H9 (cell line): ENCODE data around the gene GPR83. TPM values are rescaled to one million over a fixed set of nuclear protein-coding genes. Genes with fewer than 3 reads are reported as not detected.

ENCODE experiments used
- DNase-seq: peaks from one replicate; pipeline ENCODE4 v3.0.0-alpha.2; 2017
- H2AFZ ChIP-seq: one replicate; pipeline ENCODE4 v1.6.1; 2013; ENCODE audit warnings: mild to moderate bottlenecking, low read length, control low read depth, moderate library complexity
- H2AK5ac ChIP-seq: 2 replicates; pipeline ENCODE4 v1.6.1; 2013; ENCODE audit warnings: low read length, control low read depth, mixed read lengths; ENCODE audit not compliant: insufficient read length
- H2BK120ac ChIP-seq: one replicate; pipeline ENCODE4 v1.6.1; 2013; ENCODE audit warnings: low read depth, mild to moderate bottlenecking, low read length, control low read depth, inconsistent platforms; ENCODE audit not compliant: poor library complexity, severe bottlenecking
- H2BK12ac ChIP-seq: 2 replicates; pipeline ENCODE4 v1.6.1; 2013; ENCODE audit warnings: low read length, control low read depth, mixed read lengths, low read depth; ENCODE audit not compliant: insufficient read length
- H2BK15ac ChIP-seq: 2 replicates; pipeline ENCODE4 v1.6.1; 2013; ENCODE audit warnings: low read depth, low read length, control low read depth
- H2BK20ac ChIP-seq: one replicate; pipeline ENCODE4 v1.6.1; 2013; ENCODE audit warnings: low read depth, mild to moderate bottlenecking, low read length, control low read depth, inconsistent platforms; ENCODE audit not compliant: poor library complexity, severe bottlenecking
- H2BK5ac ChIP-seq: 2 replicates; pipeline ENCODE4 v1.6.1; 2013; ENCODE audit warnings: low read length, control low read depth, mixed read lengths; ENCODE audit not compliant: insufficient read length
- H3K14ac ChIP-seq: 2 replicates; pipeline ENCODE4 v1.6.1; 2013; ENCODE audit warnings: low read length, control low read depth; ENCODE audit not compliant: insufficient read depth
- H3K18ac ChIP-seq: 2 replicates; pipeline ENCODE4 v1.6.1; 2013; ENCODE audit warnings: low read depth, mild to moderate bottlenecking, mixed read lengths, low read length, control low read depth; ENCODE audit not compliant: insufficient read length
- H3K23ac ChIP-seq: 2 replicates; pipeline ENCODE4 v1.6.1; 2013; ENCODE audit warnings: low read length, control low read depth, mixed read lengths, low read depth; ENCODE audit not compliant: insufficient read length
- H3K23me2 ChIP-seq: 2 replicates; pipeline ENCODE4 v1.6.1; 2013; ENCODE audit warnings: low read depth, mild to moderate bottlenecking, mixed read lengths, low read length, control low read depth; ENCODE audit not compliant: insufficient read length, poor library complexity, severe bottlenecking
- H3K27ac ChIP-seq: 2 replicates; pipeline ENCODE4 v1.5.1; 2013; ENCODE audit warnings: low read length, control low read depth, mixed read lengths, low read depth; ENCODE audit not compliant: insufficient read length
- H3K27me3 ChIP-seq: 2 replicates; pipeline ENCODE4 v1.6.1; 2013; ENCODE audit warnings: low read length, control low read depth, inconsistent platforms; ENCODE audit not compliant: insufficient read depth
- H3K4ac ChIP-seq: 2 replicates; pipeline ENCODE4 v1.6.1; 2013; ENCODE audit warnings: low read depth, mild to moderate bottlenecking, control low read depth, inconsistent platforms, low read length, moderate library complexity
- H3K4me1 ChIP-seq: 2 replicates; pipeline ENCODE4 v1.6.1; 2013; ENCODE audit warnings: low read length, control low read depth, inconsistent platforms; ENCODE audit not compliant: insufficient read depth
- H3K4me2 ChIP-seq: 2 replicates; pipeline ENCODE4 v1.6.1; 2013; ENCODE audit warnings: low read length, control low read depth, mixed read lengths; ENCODE audit not compliant: insufficient read length, insufficient read depth
- H3K56ac ChIP-seq: 2 replicates; pipeline ENCODE4 v1.6.1; 2013; ENCODE audit warnings: low read depth, mild to moderate bottlenecking, mixed read lengths, low read length, control low read depth; ENCODE audit not compliant: insufficient read length
- H3K79me1 ChIP-seq: 2 replicates; pipeline ENCODE4 v1.6.1; 2013; ENCODE audit warnings: low read depth, mild to moderate bottlenecking, moderate library complexity, low read length, control low read depth, inconsistent platforms; ENCODE audit not compliant: insufficient read depth, poor library complexity, severe bottlenecking
- H3K79me2 ChIP-seq: 2 replicates; pipeline ENCODE4 v1.6.1; 2013; ENCODE audit warnings: low read length, control low read depth, inconsistent platforms; ENCODE audit not compliant: insufficient read depth
- H3K9ac ChIP-seq: 2 replicates; pipeline ENCODE4 v1.6.1; 2013; ENCODE audit warnings: low read length, control low read depth, mixed read lengths; ENCODE audit not compliant: insufficient read length; ENCODE audit errors: extremely low read depth
- H3K9me3 ChIP-seq: one replicate; pipeline ENCODE4 v1.6.1; 2013; ENCODE audit warnings: low read depth, low read length, inconsistent platforms; ENCODE audit not compliant: control insufficient read depth
- H3T11ph ChIP-seq: one replicate; pipeline ENCODE4 v1.6.1; 2013; ENCODE audit warnings: mild to moderate bottlenecking, low read length, control low read depth, inconsistent platforms
- H4K20me1 ChIP-seq: one replicate; pipeline ENCODE4 v1.6.1; 2013; ENCODE audit not compliant: control insufficient read depth, insufficient read length, insufficient read depth
- H4K5ac ChIP-seq: 2 replicates; pipeline ENCODE4 v1.6.1; 2013; ENCODE audit warnings: low read depth, mild to moderate bottlenecking, mixed read lengths, low read length, control low read depth; ENCODE audit not compliant: insufficient read length
- H4K8ac ChIP-seq: replicated peaks from 2 replicates; pipeline ENCODE4 v1.6.1; 2013; ENCODE audit warnings: low read length, control low read depth, mixed read lengths, low read depth; ENCODE audit not compliant: insufficient read length
- H4K91ac ChIP-seq: 2 replicates; pipeline ENCODE4 v1.6.1; 2013; ENCODE audit warnings: low read depth, mild to moderate bottlenecking, moderate library complexity, mixed read lengths, low read length, control low read depth; ENCODE audit not compliant: insufficient read length
- H3K27ac Mint-ChIP-seq, 3 experiments: 2 replicates in 2 of 3; 3 replicates in 1 of 3; pipeline ENCODE4 v1.8.0; 2020 to 2021; ENCODE audit warnings: mixed read lengths in 3 of 3, mild to moderate bottlenecking in 1 of 3, moderate library complexity in 1 of 3
- H3K27me3 Mint-ChIP-seq: 2 replicates; pipeline ENCODE4 v1.8.0; 2021; ENCODE audit warnings: low read depth, mild to moderate bottlenecking, moderate library complexity, mixed read lengths
- H3K36me3 Mint-ChIP-seq, 3 experiments: 2 replicates in 2 of 3; 3 replicates in 1 of 3; pipeline ENCODE4 v1.8.0; 2020 to 2021; ENCODE audit warnings: low read depth in 3 of 3, mixed read lengths in 3 of 3; ENCODE audit not compliant: insufficient read depth in 1 of 3
- H3K4me1 Mint-ChIP-seq, 2 experiments: 2 replicates each; pipeline ENCODE4 v1.8.0; 2020; ENCODE audit warnings: mixed read lengths in 2 of 2
- H3K4me3 Mint-ChIP-seq, 2 experiments: 2 replicates in 1 of 2; 3 replicates in 1 of 2; pipeline ENCODE4 v1.8.0; 2020 to 2021; ENCODE audit warnings: mild to moderate bottlenecking in 2 of 2, mixed read lengths in 2 of 2, moderate library complexity in 1 of 2
- H3K9me3 Mint-ChIP-seq, 2 experiments: 2 replicates in 1 of 2; 3 replicates in 1 of 2; pipeline ENCODE4 v1.8.0; 2020; ENCODE audit warnings: mild to moderate bottlenecking in 2 of 2, mixed read lengths in 2 of 2, moderate library complexity in 1 of 2
- CTCF ChIP-seq: fragments of 200-600 bp; sonication (generic); conservative IDR thresholded peaks from 3 replicates; pipeline ENCODE4 v1.8.0; 2021; ENCODE audit warnings: antibody characterized with exemption, mild to moderate bottlenecking
- WGBS: extraction: QIAGEN DNeasy Blood & Tissue Kit; methylation state at CpG from one replicate; pipeline ENCODE4 v1.1.7; 2013; ENCODE audit warnings: missing lambda C conversion rate, low lambda C conversion rate, mixed read lengths; ENCODE audit not compliant: insufficient read length; ENCODE audit errors: extremely low coverage; 5-methylcytosine and 5-hydroxymethylcytosine counted together
- total RNA-seq: library from RNA; stranded (reverse); gene quantifications from 2 replicates; pipeline ENCODE4 v1.2.1, GENCODE V29; 2021

GPR83 gene
- total RNA-seq, 1 experiment from 2014 or later = not detected

GRCh38 chr11:94400457-94400838, 771 bp downstream of the GPR83 start:
- H3K4me1 ChIP-seq = no peaks in the 10 kb centered on the region
- H2BK120ac ChIP-seq = no peak overlapping the region
- H2BK5ac ChIP-seq = no peak overlapping the region
- Mint-ChIP-seq H3K9me3 (no peaks in the 10 kb centered on the region), H3K4me1 (peaks cover 14 to 17% of the 10 kb centered on the region in 2 experiments), H3K36me3 (no peaks in the 10 kb centered on the region; a peak in 1 of 7 replicates), H3K27me3 (peaks cover 70% of the 10 kb centered on the region), H3K4me3 (peak overlapping the region; percentile 64 to 88), H3K27ac (no peak overlapping the region)
- H3K14ac ChIP-seq = peak overlapping the region; percentile 12; the same call in 1 of the 2 replicates
- H3K9me3 ChIP-seq = no peaks in the 10 kb centered on the region
- no peak overlapping the region for H4K8ac ChIP-seq
- no peak overlapping the region for H2AK5ac ChIP-seq
- no peak overlapping the region for H3K9ac ChIP-seq
- WGBS = no CpG with 5 or more reads among the region's 4 CpGs
- no peak overlapping the region for H3K4ac ChIP-seq
- H2BK20ac ChIP-seq = no peak overlapping the region
- no peak for TF ChIP-seq CTCF
- H4K5ac ChIP-seq = no peak overlapping the region
- no peaks in the 10 kb centered on the region for H3K79me1 ChIP-seq
- H2BK15ac ChIP-seq = no peak overlapping the region
- peaks cover 23% of the 10 kb centered on the region; the same call in 1 of the 2 replicates for H3K27me3 ChIP-seq
- no peak for DNase-seq
- no peak overlapping the region for H3K56ac ChIP-seq
- no peak overlapping the region for H3T11ph ChIP-seq
- peak overlapping the region; percentile 75 for H3K4me2 ChIP-seq
- H3K27ac ChIP-seq = no peak overlapping the region
- H2AFZ ChIP-seq = no peak overlapping the region
- H3K18ac ChIP-seq = no peak overlapping the region
- no peak overlapping the region for H2BK12ac ChIP-seq
- H4K20me1 ChIP-seq = no peaks in the 10 kb centered on the region
- no peak overlapping the region for H4K91ac ChIP-seq
- no peaks in the 10 kb centered on the region for H3K79me2 ChIP-seq
- no peak overlapping the region for H3K23ac ChIP-seq
- H3K23me2 ChIP-seq = no peaks in the 10 kb centered on the region
